SU-DHL-6 (cell line): ENCODE results near the gene GADD45GIP1.

Experiments
- H2AFZ ChIP-seq: fragments of 200-600 bp; sonication (generic); 2 replicates; pipeline ENCODE4 v1.6.1; 2014; ENCODE audit warnings: low read depth, mild to moderate bottlenecking, moderate library complexity, mixed read lengths, antibody characterized with exemption, low read length; ENCODE audit not compliant: severe bottlenecking
- H3F3A ChIP-seq: fragments of 200-600 bp; shearing (Covaris generic); 2 replicates; pipeline ENCODE4 v1.6.0; 2016; ENCODE audit warnings: antibody characterized with exemption, mild to moderate bottlenecking; ENCODE audit not compliant: insufficient read depth
- H3K27ac ChIP-seq: fragments of 200-600 bp; sonication (generic); 2 replicates; pipeline ENCODE4 v1.5.1; 2016; ENCODE audit warnings: low read depth, mild to moderate bottlenecking, low read length, moderate library complexity, mixed read lengths
- H3K27me3 ChIP-seq: fragments of 200-600 bp; sonication (generic), shearing (Covaris generic); 2 replicates; pipeline ENCODE4 v1.6.0; 2014; ENCODE audit warnings: mild to moderate bottlenecking, low read length
- H3K36me3 ChIP-seq: fragments of 200-600 bp; sonication (generic); 2 replicates; pipeline ENCODE4 v1.6.1; 2014; ENCODE audit warnings: mild to moderate bottlenecking, low read length, mixed read lengths
- H3K4me2 ChIP-seq: fragments of 300-600, 200-600 bp; shearing (Covaris generic), sonication (generic); 2 replicates; pipeline ENCODE4 v1.6.0; 2014; ENCODE audit warnings: low read length, low read depth, mild to moderate bottlenecking; ENCODE audit not compliant: poor library complexity, severe bottlenecking
- H3K4me3 ChIP-seq: fragments of 200-600 bp; sonication (generic); 2 replicates; pipeline ENCODE4 v1.5.1; 2014; ENCODE audit warnings: antibody characterized with exemption, low read length, mild to moderate bottlenecking, mixed read lengths; ENCODE audit not compliant: insufficient read depth, poor library complexity, severe bottlenecking
- H3K79me2 ChIP-seq: fragments of 200-600 bp; sonication (generic); 2 replicates; pipeline ENCODE4 v1.6.1; 2014; ENCODE audit warnings: mild to moderate bottlenecking, low read length, moderate library complexity; ENCODE audit not compliant: insufficient read depth
- H3K9ac ChIP-seq: fragments of 200-600 bp; sonication (generic); 2 replicates; pipeline ENCODE4 v1.7.0; 2014; ENCODE audit warnings: mild to moderate bottlenecking, low read length
- H3K9me2 ChIP-seq: fragments of 200-600 bp; sonication (generic); replicated peaks from 2 replicates; pipeline ENCODE4 v1.6.1; 2014; ENCODE audit warnings: low read length; ENCODE audit not compliant: insufficient read depth
- H3K9me3 ChIP-seq: fragments of 200-600 bp; sonication (generic); 2 replicates; pipeline ENCODE4 v1.6.1; 2014; ENCODE audit warnings: low read length, mixed read lengths; ENCODE audit not compliant: insufficient read depth
- H4K20me1 ChIP-seq: fragments of 200-600 bp; sonication (generic); 2 replicates; pipeline ENCODE4 v1.6.1; 2014; ENCODE audit warnings: low read depth, mild to moderate bottlenecking, antibody characterized with exemption, low read length, moderate library complexity, mixed read lengths
- CTCF ChIP-seq: fragments of 200-600 bp; sonication (generic); IDR thresholded peaks from one replicate; pipeline ENCODE4 v1.5.1; 2017; ENCODE audit warnings: antibody characterized with exemption, mild to moderate bottlenecking, low read length, moderate library complexity; ENCODE audit not compliant: insufficient read depth, poor library complexity, severe bottlenecking
- EZH2phosphoT487 ChIP-seq: fragments of 200-600 bp; sonication (generic), shearing (Covaris generic); conservative IDR thresholded peaks from 2 replicates; pipeline ENCODE4 v1.6.1; 2018; ENCODE audit warnings: mild to moderate bottlenecking, antibody characterized with exemption, low read length, moderate library complexity, mixed read lengths

The GADD45GIP1 gene

GRCh38 chr19:12997179-12997966, 40.4 kb upstream of the GADD45GIP1 start:
- H3K9me2 ChIP-seq: no peaks in the 10 kb centered on the region
- H3F3A ChIP-seq: no peaks in the 10 kb centered on the region
- no peaks in the 10 kb centered on the region for H3K27me3 ChIP-seq
- H3K9ac ChIP-seq: no peak overlapping the region
- no peak overlapping the region for H3K27ac ChIP-seq
- H3K79me2 ChIP-seq: no peaks in the 10 kb centered on the region
- no peaks in the 10 kb centered on the region for H3K9me3 ChIP-seq
- no peak for TF ChIP-seq EZH2phosphoT487
- no peak for TF ChIP-seq CTCF
- H2AFZ ChIP-seq: no peak overlapping the region
- H4K20me1 ChIP-seq: no peaks in the 10 kb centered on the region
- H3K4me2 ChIP-seq: no peak overlapping the region
- H3K36me3 ChIP-seq: no peaks in the 10 kb centered on the region
- no peak overlapping the region for H3K4me3 ChIP-seq

DNA sequence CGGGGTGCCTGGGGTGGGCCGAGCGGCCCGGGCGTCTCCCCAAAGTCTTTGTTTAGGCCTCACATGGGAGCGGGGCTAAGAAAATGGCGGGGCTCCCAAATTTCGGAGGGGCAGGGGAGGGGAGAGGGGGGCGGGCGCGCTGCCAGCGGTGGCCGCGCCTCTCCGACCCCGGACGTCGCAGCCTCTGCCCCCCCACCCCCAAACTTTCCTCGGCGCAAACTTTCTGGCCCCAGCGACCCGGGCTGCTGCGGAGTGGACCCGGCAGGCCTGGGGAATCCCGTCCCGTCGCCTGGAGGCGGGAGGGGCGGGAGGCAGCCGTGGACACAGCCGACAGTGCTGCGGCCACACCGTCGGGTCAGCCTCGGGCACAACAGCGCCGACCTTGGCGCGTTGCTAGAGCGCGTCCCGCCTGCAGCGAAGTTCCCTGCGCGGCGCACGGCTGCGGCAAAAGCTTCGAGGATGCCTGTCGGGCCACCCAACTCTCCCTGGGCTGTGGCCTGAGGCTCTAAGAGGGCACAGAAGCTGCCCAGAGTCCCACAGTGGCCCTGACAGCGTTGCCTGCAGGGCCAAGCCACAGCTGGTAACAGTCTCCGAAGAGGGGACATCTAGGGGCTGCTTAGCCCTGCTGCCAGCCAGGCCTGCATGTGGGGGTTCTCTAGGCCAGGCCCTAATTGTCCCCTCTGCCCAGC, 39.5 kb upstream of the GADD45GIP1 start:
- Histone ChIP-seq H3K27me3 (no peaks in the 10 kb centered on the region), H3K9ac (no peak overlapping the region)

GRCh38 chr19:12995596-12996405, 38.8 kb upstream of the GADD45GIP1 start:
- Histone ChIP-seq H2AFZ (no peak overlapping the region), H3F3A (no peaks in the 10 kb centered on the region), H3K4me3 (no peak overlapping the region), H3K27me3 (no peaks in the 10 kb centered on the region), H3K4me2 (peak overlapping the region; percentile 10), H4K20me1 (no peaks in the 10 kb centered on the region), H3K9ac (no peak overlapping the region), H3K9me3 (no peaks in the 10 kb centered on the region), H3K9me2 (no peaks in the 10 kb centered on the region), H3K79me2 (no peaks in the 10 kb centered on the region), H3K27ac (no peak overlapping the region), H3K36me3 (no peaks in the 10 kb centered on the region)
- TF ChIP-seq EZH2phosphoT487: no peak

More for the DNA sequence above, 39.5 kb upstream of the GADD45GIP1 start:
- Histone ChIP-seq H3K4me3 (no peak overlapping the region), H3K4me2 (no peak overlapping the region), H4K20me1 (no peaks in the 10 kb centered on the region), H3K79me2 (no peaks in the 10 kb centered on the region), H3F3A (no peaks in the 10 kb centered on the region), H2AFZ (no peak overlapping the region), H3K9me2 (no peaks in the 10 kb centered on the region), H3K36me3 (no peaks in the 10 kb centered on the region), H3K9me3 (no peaks in the 10 kb centered on the region), H3K27ac (no peak overlapping the region)
- TF ChIP-seq EZH2phosphoT487 (no peak), CTCF (no peak)
